ENCODE results near the gene ELOF1.
A peak's percentile ranks its signal among the peaks of the same experiment; 100 is the strongest.
"Not testable (repeated sequence)": the region's sequence is repeated elsewhere in the genome, so short reads cannot be mapped to it uniquely, and the experiment has no call there.

ELOF1 gene

GRCh38 chr19:11566164-11566563 is 7.1 kb upstream of the ELOF1 start:
- DNase-seq, result no peak

GRCh38 chr19:11565649-11565980 is 6.6 kb upstream of the ELOF1 start:
- DNase-seq, result not testable (repeated sequence)

- DNase-seq, result not testable (repeated sequence)
These were observed 5.2 kb upstream of the ELOF1 start for GRCh38 chr19:11564082-11564807.

- DNase-seq, result no peak
These were observed 4.5 kb upstream of the ELOF1 start for GRCh38 chr19:11563532-11563931.

GRCh38 chr19:11560404-11561051 is 1.5 kb upstream of the ELOF1 start:
- DNase-seq, result peak; percentile 32

GRCh38 chr19:11556634-11557420 is 2.2 kb downstream of the ELOF1 start:
- no peak for DNase-seq

- no peak for DNase-seq
These were observed 3.8 kb downstream of the ELOF1 start for GRCh38 chr19:11555246-11555645.

GRCh38 chr19:11554160-11554559 is 4.9 kb downstream of the ELOF1 start:
- no peak for DNase-seq

GRCh38 chr19:11552666-11553372 is 6.2 kb downstream of the ELOF1 start:
- DNase-seq, result no peak

- no peak for DNase-seq
These were observed 7.3 kb downstream of the ELOF1 start for GRCh38 chr19:11551603-11552235.

GRCh38 chr19:11550265-11550664 is 8.8 kb downstream of the ELOF1 start:
- no peak for DNase-seq

- DNase-seq, result no peak
These were observed 9.6 kb downstream of the ELOF1 start for GRCh38 chr19:11549386-11549953.

- DNase-seq, result no peak
These were observed 10.9 kb downstream of the ELOF1 start for GRCh38 chr19:11547929-11548700.

- DNase-seq, result no peak
These were observed 17.8 kb downstream of the ELOF1 start for GRCh38 chr19:11541238-11541637.

- no peak for DNase-seq
These were observed 18.4 kb downstream of the ELOF1 start for GRCh38 chr19:11540645-11541044.

GRCh38 chr19:11539495-11540365 is 19.3 kb downstream of the ELOF1 start:
- DNase-seq, result peak; percentile 21

GRCh38 chr19:11538232-11539036 is 20.6 kb downstream of the ELOF1 start, which contains the start of gene CNN1:
CNN1 (plus strand) TSS chr19:11538851; CDS start chr19:11538928, 77 bp downstream.
- no peak for DNase-seq

- DNase-seq, result peak; percentile 58
These were observed 23.0 kb downstream of the ELOF1 start for GRCh38 chr19:11535792-11536595.

- no peak for DNase-seq
These were observed 24.1 kb downstream of the ELOF1 start for GRCh38 chr19:11534948-11535347.
